CD14-positive monocyte (primary cell): Measurements from ENCODE around the gene CUTA. TPM values are rescaled to one million over a fixed set of nuclear protein-coding genes. Genes with fewer than 3 reads are reported as not detected.
"Not testable (repeated sequence)": the region's sequence is repeated elsewhere in the genome, so short reads cannot be mapped to it uniquely, and the experiment has no call there.

ENCODE experiments used
- DNase-seq, 3 donors: peaks; one replicate each; pipeline ENCODE4 v3.0.0-alpha.2; 2011 to 2022
- H2AFZ ChIP-seq: 2 replicates; pipeline ENCODE4 v1.6.0; 2012; ENCODE audit warnings: mild to moderate bottlenecking, low read depth, low read length, inconsistent platforms; ENCODE audit not compliant: insufficient read depth, poor library complexity, severe bottlenecking
- H3K27ac ChIP-seq, 2 donors: 1 replicate in 1 of 2; 2 replicates in 1 of 2; pipeline ENCODE4 v1.5.1; 2012 to 2013; ENCODE audit warnings: low read length in 2 of 2, control low read depth in 1 of 2, inconsistent platforms in 1 of 2, low read depth in 1 of 2, mild to moderate bottlenecking in 1 of 2
- H3K27me3 ChIP-seq, 2 donors: one replicate each; pipeline versions ENCODE4 v1.6.0 to v1.6.1; 2011 to 2013; ENCODE audit warnings: low read length in 2 of 2; ENCODE audit not compliant: control insufficient read depth in 2 of 2, insufficient read depth in 2 of 2
- H3K36me3 ChIP-seq, 2 donors: replicated peaks in 1 of 2; 1 replicate in 1 of 2; 2 replicates in 1 of 2; pipeline versions ENCODE4 v1.5.1 to v1.6.1; 2012 to 2013; ENCODE audit warnings: low read length in 2 of 2, control low read depth in 1 of 2, inconsistent platforms in 1 of 2, mild to moderate bottlenecking in 1 of 2; ENCODE audit not compliant: insufficient read depth in 2 of 2, control insufficient read depth in 1 of 2
- H3K4me1 ChIP-seq, 2 donors: 1 replicate in 1 of 2; 2 replicates in 1 of 2; pipeline versions ENCODE4 v1.5.1 to v1.6.1; 2012 to 2013; ENCODE audit warnings: low read length in 2 of 2, control low read depth in 1 of 2, inconsistent platforms in 1 of 2, mild to moderate bottlenecking in 1 of 2, moderate library complexity in 1 of 2; ENCODE audit not compliant: insufficient read depth in 2 of 2, control insufficient read depth in 1 of 2
- H3K4me2 ChIP-seq: replicated peaks from 2 replicates; pipeline ENCODE3; 2012; ENCODE audit warnings: low read length, moderate library complexity, mild to moderate bottlenecking; ENCODE audit not compliant: poor library complexity, severe bottlenecking; ENCODE audit errors: extremely low read depth
- H3K4me3 ChIP-seq, 3 experiments: fragments of 200-600 bp in 1 of 3; sonication (generic) in 1 of 3; replicated peaks in 1 of 3; 1 replicate in 2 of 3; 2 replicates in 1 of 3; pipeline ENCODE4 v1.5.1; 2011 to 2013; ENCODE audit warnings: low read length in 3 of 3, mild to moderate bottlenecking in 3 of 3, control low read depth in 2 of 3, low read depth in 2 of 3, inconsistent platforms in 1 of 3, moderate library complexity in 1 of 3
- H3K79me2 ChIP-seq: 2 replicates; pipeline ENCODE4 v1.6.0; 2012; ENCODE audit warnings: mild to moderate bottlenecking, control low read depth, inconsistent platforms, low read length, moderate library complexity; ENCODE audit not compliant: insufficient read depth
- H3K9ac ChIP-seq: 2 replicates; pipeline ENCODE4 v1.6.0; 2017; ENCODE audit warnings: low read length, mild to moderate bottlenecking; ENCODE audit not compliant: insufficient read depth, poor library complexity, severe bottlenecking
- H3K9me3 ChIP-seq, 2 donors: replicated peaks in 1 of 2; 1 replicate in 1 of 2; 2 replicates in 1 of 2; pipeline versions ENCODE4 v1.5.1 to v1.6.1; 2012 to 2013; ENCODE audit warnings: low read length in 2 of 2, control low read depth in 1 of 2; ENCODE audit not compliant: control insufficient read depth in 1 of 2, insufficient read depth in 1 of 2
- H4K20me1 ChIP-seq: 2 replicates; pipeline ENCODE4 v1.6.0; 2012; ENCODE audit warnings: mild to moderate bottlenecking, low read length, control low read depth, moderate library complexity; ENCODE audit not compliant: insufficient read depth
- H3K27ac Mint-ChIP-seq, 7 donors: one replicate each; pipeline ENCODE4 v1.8.0; 2020; ENCODE audit warnings: mild to moderate bottlenecking in 7 of 7, mixed read lengths in 7 of 7, moderate library complexity in 6 of 7, inconsistent platforms in 2 of 7
- H3K27me3 Mint-ChIP-seq, 3 donors: one replicate each; pipeline ENCODE4 v1.8.0; 2021 to 2022; ENCODE audit warnings: low read depth in 3 of 3, mild to moderate bottlenecking in 3 of 3, mixed read lengths in 3 of 3, moderate library complexity in 3 of 3, inconsistent platforms in 1 of 3
- H3K36me3 Mint-ChIP-seq, 2 donors: one replicate each; pipeline ENCODE4 v1.8.0; 2020; ENCODE audit warnings: mixed read lengths in 2 of 2, inconsistent platforms in 1 of 2, mild to moderate bottlenecking in 1 of 2
- H3K4me1 Mint-ChIP-seq: one replicate; pipeline ENCODE4 v1.8.0; 2020; ENCODE audit warnings: mild to moderate bottlenecking, mixed read lengths
- H3K4me3 Mint-ChIP-seq, 2 donors: one replicate each; pipeline ENCODE4 v1.8.0; 2020; ENCODE audit warnings: mild to moderate bottlenecking in 2 of 2, mixed read lengths in 2 of 2, moderate library complexity in 1 of 2
- H3K9me3 Mint-ChIP-seq, 7 donors: one replicate each; pipeline ENCODE4 v1.8.0; 2020 to 2022; ENCODE audit warnings: mixed read lengths in 7 of 7, mild to moderate bottlenecking in 6 of 7, moderate library complexity in 6 of 7, inconsistent platforms in 2 of 7
- CTCF ChIP-seq: fragments of 200-600 bp; IDR thresholded peaks from one replicate; pipeline ENCODE4 v1.8.0; 2022; ENCODE audit warnings: antibody characterized with exemption, mild to moderate bottlenecking
- WGBS: methylation state at CpG from one replicate; pipeline ENCODE4 v1.1.5; 2013; ENCODE audit warnings: missing lambda C conversion rate; ENCODE audit not compliant: insufficient coverage; 5-methylcytosine and 5-hydroxymethylcytosine counted together
- intact Hi-C, 2 donors: fragments of 100-400 bp; cut with micrococcal nuclease; formaldehyde crosslinking; loops; one replicate each; pipeline versions ENCODE4 v1.15.0 to v1.15.1; 2023
- polyA plus RNA-seq, 3 donors: library from polyadenylated mRNA; depleted of rRNA in 1 of 3; unstranded in 2 of 3; stranded (reverse) in 1 of 3; fragments of 300-500 nt in 2 of 3; fragments of >200 nt in 1 of 3; fragmentation: Illumina TruSeq in 2 of 3; gene quantifications; 1 replicate in 2 of 3; 2 replicates in 1 of 3; pipeline ENCODE4 v1.2.3, GENCODE V29; 2012 to 2021

The CUTA gene
- polyA plus RNA-seq, 3 donors, result 137 to 160 (median 153) TPM

DNA sequence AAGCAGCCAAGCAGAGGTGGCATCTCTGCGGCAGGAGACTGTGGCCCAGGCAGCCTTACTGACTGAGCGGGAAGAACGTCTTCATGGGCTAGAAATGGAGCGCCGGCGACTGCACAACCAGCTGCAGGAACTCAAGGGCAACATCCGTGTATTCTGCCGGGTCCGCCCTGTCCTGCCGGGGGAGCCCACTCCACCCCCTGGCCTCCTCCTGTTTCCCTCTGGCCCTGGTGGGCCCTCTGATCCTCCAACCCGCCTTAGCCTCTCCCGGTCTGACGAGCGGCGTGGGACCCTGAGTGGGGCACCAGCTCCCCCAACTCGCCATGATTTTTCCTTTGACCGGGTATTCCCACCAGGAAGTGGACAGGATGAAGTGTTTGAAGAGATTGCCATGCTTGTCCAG lies 13.0 kb downstream of the CUTA start:
- WGBS, result 98% methylated on average over 16 of the region's 17 CpGs
- Histone ChIP-seq H4K20me1 (no peaks in the 10 kb centered on the region), H3K4me3 (no peak overlapping the region), H3K9ac (no peak overlapping the region), H3K4me1 (peaks cover 6 to 7% of the 10 kb centered on the region in 2 donors), H3K27ac (peak overlapping the region in 1 of 2 donors; percentile 70), H3K4me2 (no peak overlapping the region), H3K79me2 (peaks cover 43% of the 10 kb centered on the region), H2AFZ (no peak overlapping the region), H3K36me3 (peaks cover 29 to 71% of the 10 kb centered on the region in 2 donors), H3K27me3 (no peaks in the 10 kb centered on the region), H3K9me3 (no peaks in the 10 kb centered on the region)
- DNase-seq, result no peak
- peaks cover 43 to 60% of the 10 kb centered on the region in 2 donors for H3K36me3 Mint-ChIP-seq
- intact Hi-C loops, result no loop called here
- H3K9me3 Mint-ChIP-seq, result no peaks in the 10 kb centered on the region
- peaks cover 0 to 8% (median 0%) of the 10 kb centered on the region in 3 donors for H3K27me3 Mint-ChIP-seq
- peak overlapping the region in 4 of 7 donors; percentile 2 to 78 (median 58) for H3K27ac Mint-ChIP-seq
- H3K4me3 Mint-ChIP-seq, result no peak overlapping the region
- TF ChIP-seq CTCF, result no peak
- peaks cover 4% of the 10 kb centered on the region for H3K4me1 Mint-ChIP-seq

GRCh38 chr6:33399881-33400280 lies 18.0 kb downstream of the CUTA start:
- not testable (repeated sequence) for H3K4me1 ChIP-seq, H2AFZ ChIP-seq, H3K27me3 ChIP-seq, H3K4me2 ChIP-seq, H3K9me3 Mint-ChIP-seq, H3K27ac ChIP-seq, H3K9ac ChIP-seq, H4K20me1 ChIP-seq, DNase-seq, H3K27me3 Mint-ChIP-seq, H3K4me1 Mint-ChIP-seq, H3K9me3 ChIP-seq, H3K4me3 Mint-ChIP-seq, H3K4me3 ChIP-seq
- Mint-ChIP-seq H3K27ac (peak overlapping the region in 4 of 7 donors; percentile 5 to 87 (median 52)), H3K36me3 (peaks cover 35 to 68% of the 10 kb centered on the region in 2 donors)
- H3K36me3 ChIP-seq, result peaks cover 24 to 68% of the 10 kb centered on the region in 2 donors
- WGBS, result no CpG with 5 or more reads among the region's 6 CpGs
- H3K79me2 ChIP-seq, result peaks cover 80% of the 10 kb centered on the region
- intact Hi-C loops, result loop anchor here in 1 of 2 donors (10.0 kb wide), 1 partner anchor 105 kb away; the partner anchor contains the start of gene RGL2

- H4K20me1 ChIP-seq, H3K4me1 ChIP-seq, H3K9ac ChIP-seq, H3K27me3 ChIP-seq, DNase-seq, H3K4me2 ChIP-seq, H3K9me3 Mint-ChIP-seq, H3K9me3 ChIP-seq, H2AFZ ChIP-seq, H3K4me3 Mint-ChIP-seq, H3K27me3 Mint-ChIP-seq, H3K4me3 ChIP-seq: not testable (repeated sequence)
- Mint-ChIP-seq H3K4me1 (peaks cover 14% of the 10 kb centered on the region), H3K27ac (peak overlapping the region in 4 of 7 donors; percentile 31 to 89 (median 54)), H3K36me3 (peaks cover 24 to 56% of the 10 kb centered on the region in 2 donors)
- intact Hi-C loops, result loop anchor here in 1 of 2 donors (10.0 kb wide), 1 partner anchor 104 kb away; the partner anchor contains the start of gene RGL2
- H3K36me3 ChIP-seq, result peaks cover 12 to 60% of the 10 kb centered on the region in 2 donors
- peaks cover 86% of the 10 kb centered on the region for H3K79me2 ChIP-seq
- peak overlapping the region in 1 of 2 donors; percentile 66 for H3K27ac ChIP-seq
- 100% methylated on average over 1 of the region's 3 CpGs for WGBS
Observed at GRCh38 chr6:33398601-33399000, 19.3 kb downstream of the CUTA start.
